ENCODE data around the gene PLXNC1.

PLXNC1 gene

GRCh38 chr12:94267921-94268471, 119.6 kb downstream of the PLXNC1 start:
- no peak for TF ChIP-seq CTCF (conservative IDR thresholded peaks at IDR 0.05; ENCODE audit: low read length)
- DNase-seq (ENCODE audit: low read depth), result peak; percentile 40
- H3K4me3 ChIP-seq (ENCODE audit: low read length), result no peak overlapping the region

- H3K4me3 ChIP-seq (ENCODE audit: low read length), result no peak overlapping the region
- DNase-seq (ENCODE audit: low read depth), result no peak
These were observed 121.1 kb downstream of the PLXNC1 start for GRCh38 chr12:94269316-94269999.

GRCh38 chr12:94271351-94271750, 123.0 kb downstream of the PLXNC1 start:
- DNase-seq (ENCODE audit: low read depth), result no peak
- H3K4me3 ChIP-seq (ENCODE audit: low read length), result no peak overlapping the region
- no peak for TF ChIP-seq CTCF (conservative IDR thresholded peaks at IDR 0.05; ENCODE audit: low read length)

More at GRCh38 chr12:94269316-94269999, 121.1 kb downstream of the PLXNC1 start:
- no peak for TF ChIP-seq CTCF (conservative IDR thresholded peaks at IDR 0.05; ENCODE audit: low read length)

- no peak overlapping the region for H3K4me3 ChIP-seq (ENCODE audit: low read length)
- TF ChIP-seq CTCF (conservative IDR thresholded peaks at IDR 0.05; ENCODE audit: low read length), result no peak
- DNase-seq (ENCODE audit: low read depth), result no peak
These were observed 123.9 kb downstream of the PLXNC1 start for GRCh38 chr12:94272280-94272679.

- H3K4me3 ChIP-seq (ENCODE audit: low read length), result no peak overlapping the region
- TF ChIP-seq CTCF (conservative IDR thresholded peaks at IDR 0.05; ENCODE audit: low read length), result no peak
These were observed 124.9 kb downstream of the PLXNC1 start for GRCh38 chr12:94273272-94273671.

GRCh38 chr12:94276725-94277124, 128.3 kb downstream of the PLXNC1 start:
- DNase-seq (ENCODE audit: low read depth), result no peak
- no peak for TF ChIP-seq CTCF (conservative IDR thresholded peaks at IDR 0.05; ENCODE audit: low read length)
- H3K4me3 ChIP-seq (ENCODE audit: low read length), result no peak overlapping the region

More at GRCh38 chr12:94273272-94273671, 124.9 kb downstream of the PLXNC1 start:
- DNase-seq (ENCODE audit: low read depth), result no peak

- H3K4me3 ChIP-seq (ENCODE audit: low read length), result no peak overlapping the region
- no peak for DNase-seq (ENCODE audit: low read depth)
- no peak for TF ChIP-seq CTCF (conservative IDR thresholded peaks at IDR 0.05; ENCODE audit: low read length)
These were observed 129.1 kb downstream of the PLXNC1 start for GRCh38 chr12:94277426-94278000.

Data from AG10803 (cell line).